GM12872 (cell line): ENCODE results near the gene JSRP1.

ENCODE experiments used
- TF ChIP-seq, protein P1 (sequence below): IDR thresholded peaks from 3 replicates; pipeline ENCODE4 v1.5.1; 2011; ENCODE audit warnings: low read depth, mild to moderate bottlenecking, low read length, moderate library complexity; ENCODE audit not compliant: insufficient read depth

JSRP1 gene

DNA sequence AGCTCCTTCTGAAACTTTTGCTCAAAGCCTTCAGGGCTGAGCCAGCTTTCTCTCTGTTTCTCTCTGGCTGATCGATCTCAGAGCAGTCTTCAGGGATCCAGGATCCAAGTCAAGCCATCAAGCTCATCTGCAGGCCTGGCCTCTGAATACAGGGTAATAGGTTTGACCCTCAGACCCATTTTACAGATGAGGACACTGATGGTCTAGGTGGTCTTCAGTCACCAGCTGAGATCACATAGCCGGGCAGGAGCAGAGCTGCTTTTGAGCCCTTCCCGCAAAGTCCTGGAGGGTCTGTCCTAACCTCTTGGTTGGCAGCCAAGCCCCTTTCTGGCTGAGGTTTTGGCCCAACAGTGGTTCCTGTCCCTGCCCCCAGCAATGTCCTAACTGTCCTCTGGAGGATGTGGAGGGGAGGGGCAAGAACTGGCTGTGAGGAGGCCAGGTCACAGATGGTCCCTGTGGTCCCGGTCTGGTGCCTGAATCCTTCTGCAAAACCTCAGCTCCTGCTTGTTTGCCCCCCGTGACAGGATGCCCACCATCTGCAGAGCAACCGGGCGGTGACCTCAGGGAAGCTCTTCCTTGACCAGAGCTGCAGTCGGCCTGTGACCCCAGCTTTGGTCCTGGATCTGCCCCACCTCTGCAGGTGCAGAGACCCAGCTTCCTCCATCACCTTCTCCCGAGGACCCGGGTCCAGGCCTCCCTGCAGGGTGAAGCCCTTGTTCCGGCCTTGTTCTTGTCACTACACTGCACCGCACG is 31.5 kb upstream of the JSRP1 start:
- TF ChIP-seq, protein P1, sequence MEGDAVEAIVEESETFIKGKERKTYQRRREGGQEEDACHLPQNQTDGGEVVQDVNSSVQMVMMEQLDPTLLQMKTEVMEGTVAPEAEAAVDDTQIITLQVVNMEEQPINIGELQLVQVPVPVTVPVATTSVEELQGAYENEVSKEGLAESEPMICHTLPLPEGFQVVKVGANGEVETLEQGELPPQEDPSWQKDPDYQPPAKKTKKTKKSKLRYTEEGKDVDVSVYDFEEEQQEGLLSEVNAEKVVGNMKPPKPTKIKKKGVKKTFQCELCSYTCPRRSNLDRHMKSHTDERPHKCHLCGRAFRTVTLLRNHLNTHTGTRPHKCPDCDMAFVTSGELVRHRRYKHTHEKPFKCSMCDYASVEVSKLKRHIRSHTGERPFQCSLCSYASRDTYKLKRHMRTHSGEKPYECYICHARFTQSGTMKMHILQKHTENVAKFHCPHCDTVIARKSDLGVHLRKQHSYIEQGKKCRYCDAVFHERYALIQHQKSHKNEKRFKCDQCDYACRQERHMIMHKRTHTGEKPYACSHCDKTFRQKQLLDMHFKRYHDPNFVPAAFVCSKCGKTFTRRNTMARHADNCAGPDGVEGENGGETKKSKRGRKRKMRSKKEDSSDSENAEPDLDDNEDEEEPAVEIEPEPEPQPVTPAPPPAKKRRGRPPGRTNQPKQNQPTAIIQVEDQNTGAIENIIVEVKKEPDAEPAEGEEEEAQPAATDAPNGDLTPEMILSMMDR, result no peak

DNA sequence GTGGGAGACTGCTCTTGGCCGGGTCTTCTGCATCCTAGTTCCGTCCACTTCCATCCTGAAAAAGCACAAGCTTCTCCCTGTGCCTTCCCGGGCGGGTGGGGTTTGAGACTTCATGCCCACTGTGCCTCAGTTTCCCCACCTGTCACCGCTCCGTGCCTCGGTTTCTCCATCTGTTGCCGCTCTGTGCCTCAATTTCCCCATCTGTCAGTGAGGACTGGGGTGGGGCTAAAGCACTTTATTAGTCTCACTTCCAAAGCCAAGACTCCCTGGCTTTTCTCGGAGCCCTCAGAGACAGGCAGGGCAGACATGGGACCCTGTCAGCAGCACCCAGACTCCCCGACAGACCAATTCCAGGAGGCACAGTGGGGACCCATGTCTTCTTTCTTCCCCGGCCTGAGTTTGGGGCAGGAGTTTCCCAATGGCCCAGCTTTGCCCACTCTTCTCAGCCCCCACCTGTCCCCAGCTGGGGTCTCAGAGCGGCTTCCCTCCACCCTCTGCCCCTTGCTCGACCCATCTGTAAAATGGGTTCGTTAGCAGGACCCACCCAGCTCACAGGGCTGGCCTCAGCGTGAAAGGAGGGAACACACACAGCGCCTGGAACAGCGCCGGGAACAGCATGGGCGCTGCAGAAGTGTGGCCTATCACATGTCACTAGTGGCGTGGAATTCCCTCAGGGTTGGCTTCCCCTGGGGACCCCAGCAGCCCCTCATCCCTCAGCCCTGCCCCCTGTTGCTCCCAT is 30.4 kb upstream of the JSRP1 start:
- TF ChIP-seq, protein P1, result no peak

DNA sequence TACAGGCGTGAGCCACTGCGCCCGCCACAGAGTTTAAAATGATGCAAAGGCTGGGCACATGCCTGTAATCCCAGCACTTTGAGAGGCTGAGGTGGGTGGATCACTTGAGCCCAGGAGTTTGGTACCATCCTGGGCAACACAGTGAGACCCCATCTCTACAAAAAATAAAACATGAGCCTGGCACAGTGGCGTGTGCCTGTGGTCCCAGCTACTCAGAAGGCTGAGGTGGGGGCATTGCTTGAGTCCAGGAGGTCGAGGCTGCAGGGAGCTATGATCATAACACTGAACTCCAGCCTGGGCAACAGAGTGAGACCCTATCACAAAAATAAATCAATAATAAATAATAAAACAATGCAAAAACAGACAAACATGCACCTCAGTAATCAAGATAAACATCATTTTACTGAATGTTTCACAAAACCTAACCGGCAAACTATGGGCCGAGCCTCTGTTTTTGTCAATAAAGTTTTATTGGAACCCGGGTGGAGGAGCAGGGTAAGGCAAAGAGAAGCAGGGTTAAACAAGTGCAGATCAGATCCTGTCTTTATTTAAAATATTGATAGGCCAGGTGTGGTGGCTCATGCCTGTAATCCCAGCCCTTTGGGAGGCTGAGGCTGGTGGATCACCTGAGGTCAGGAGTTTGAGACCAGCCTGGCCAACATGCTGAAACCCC is 27.8 kb upstream of the JSRP1 start:
- TF ChIP-seq, protein P1, result no peak

DNA sequence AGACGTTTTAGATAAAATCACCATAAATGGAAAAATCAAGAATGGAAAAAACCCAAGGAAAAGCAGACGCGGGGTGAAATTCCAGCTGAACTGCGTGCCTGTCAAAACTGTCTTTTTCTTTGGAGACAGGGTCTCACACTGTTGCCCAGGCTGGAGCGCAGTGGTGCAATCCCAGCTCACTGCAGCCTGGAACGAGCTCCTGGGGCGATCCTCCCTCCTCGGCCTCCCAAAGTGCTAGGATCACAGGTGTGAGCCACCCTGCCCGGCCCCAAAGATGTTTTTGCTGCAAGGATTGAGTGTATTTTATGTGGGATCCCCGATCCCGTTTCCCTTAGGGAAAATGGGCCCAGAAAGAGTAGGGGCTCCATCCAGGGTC is 26.6 kb upstream of the JSRP1 start:
- TF ChIP-seq, protein P1, result no peak

- TF ChIP-seq, protein P1, result no peak
Observed at GRCh38 chr19:2282062-2282861, 26.0 kb upstream of the JSRP1 start, which contains the start of gene PEAK3. Gene PEAK3 (minus strand): TSS chr19:2282175. CDS start chr19:2280931, 1,244 bp downstream.

DNA sequence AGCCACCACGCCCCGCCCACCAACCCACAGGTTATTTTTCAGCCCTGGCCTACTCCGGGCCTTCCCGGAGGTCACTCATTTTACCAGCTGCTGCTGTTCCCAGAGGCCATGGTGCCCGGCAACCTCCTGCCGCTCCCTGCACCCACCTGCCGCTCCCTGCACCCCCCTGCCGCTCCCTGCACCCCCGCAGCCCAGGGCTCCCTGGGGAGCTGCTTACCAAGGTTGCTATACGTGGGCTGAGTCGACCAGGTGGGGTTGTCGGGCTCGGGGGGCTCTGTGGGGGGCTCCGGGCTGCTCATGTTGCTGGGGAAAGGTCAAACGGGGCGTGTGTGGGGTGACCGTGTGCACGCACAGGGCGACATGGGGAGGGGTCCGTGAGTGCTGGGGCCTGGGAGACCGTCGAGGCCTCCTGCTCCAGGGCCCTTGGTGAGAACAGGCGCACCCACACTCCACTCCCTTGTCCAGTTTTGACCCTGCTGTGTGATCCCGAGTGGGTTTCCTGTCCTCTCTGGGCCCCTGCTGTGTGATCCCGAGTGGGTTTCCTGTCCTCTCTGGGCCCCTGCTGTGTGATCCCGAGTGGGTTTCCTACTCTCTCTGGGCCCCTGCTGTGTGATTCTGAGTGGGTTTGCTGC is 24.5 kb upstream of the JSRP1 start:
- TF ChIP-seq, protein P1, result no peak
